Kidney (tissue), 14 donors: ENCODE data around the gene SVIL. TPM values are rescaled to one million over a fixed set of nuclear protein-coding genes. Genes with fewer than 3 reads are reported as not detected.
"Not testable (repeated sequence)": the region's sequence is repeated elsewhere in the genome, so short reads cannot be mapped to it uniquely, and the experiment has no call there.

ENCODE experiments used
- DNase-seq, 5 donors: peaks; one replicate each; pipeline ENCODE4 v3.0.0-alpha.2; 2013 to 2020
- FAIRE-seq: peaks from 2 replicates; lab custom pipeline; 2012; peaks lifted over from hg19 to GRCh38; lab: Jason Lieb, UNC
- H3K27ac ChIP-seq, 2 donors: one replicate each; pipeline ENCODE4 v1.7.0; 2013; ENCODE audit warnings: low read depth in 2 of 2, low read length in 2 of 2, inconsistent platforms in 1 of 2
- H3K27me3 ChIP-seq: one replicate; pipeline ENCODE4 v1.7.1; 2013; ENCODE audit warnings: low read length, inconsistent platforms; ENCODE audit not compliant: control insufficient read depth, insufficient read depth
- H3K36me3 ChIP-seq, 3 donors: one replicate each; pipeline versions ENCODE4 v1.7.0 to v1.7.1; 2013; ENCODE audit warnings: low read length in 3 of 3, control low read depth in 1 of 3, inconsistent platforms in 1 of 3; ENCODE audit not compliant: insufficient read depth in 3 of 3, control insufficient read depth in 2 of 3
- H3K4me1 ChIP-seq, 3 donors: one replicate each; pipeline versions ENCODE4 v1.7.0 to v1.7.1; 2013; ENCODE audit warnings: low read length in 3 of 3, inconsistent platforms in 1 of 3, low read depth in 1 of 3; ENCODE audit not compliant: control insufficient read depth in 2 of 3, insufficient read depth in 2 of 3
- H3K4me3 ChIP-seq, 3 donors: one replicate each; pipeline versions ENCODE4 v1.7.0 to v1.8.1; 2013; ENCODE audit warnings: low read length in 3 of 3, control low read depth in 1 of 3, inconsistent platforms in 1 of 3
- H3K9ac ChIP-seq, 3 donors: one replicate each; pipeline versions ENCODE4 v1.7.0 to v1.7.1; 2013; ENCODE audit warnings: low read length in 3 of 3, control low read depth in 1 of 3, inconsistent platforms in 1 of 3
- H3K9me3 ChIP-seq, 3 donors: one replicate each; pipeline versions ENCODE4 v1.7.0 to v1.7.1; 2013; ENCODE audit warnings: low read length in 3 of 3, control low read depth in 1 of 3, inconsistent platforms in 1 of 3; ENCODE audit not compliant: control insufficient read depth in 2 of 3, insufficient read depth in 1 of 3
- intact Hi-C: fragments of 100-400 bp; cut with DNase I; formaldehyde crosslinking; loops from one replicate; pipeline ENCODE4 v1.11.1; 2022
- polyA plus RNA-seq: library from polyadenylated mRNA; stranded (reverse); fragments of 350-450 nt; fragmentation: Illumina TruSeq; extraction: RNeasy Lipid Tissue Mini Kit (QIAGEN cat#74804); gene quantifications from one replicate; pipeline ENCODE4 v1.2.3, GENCODE V29; 2014; ENCODE audit warnings: low read depth, low replicate concordance; ENCODE audit not compliant: insufficient read depth
- total RNA-seq: library from RNA; stranded (reverse); fragmentation: NEBNext Ultra II Directional; extraction: Animal tissue kit (Norgen Biotek cat#: 25700); gene quantifications from one replicate; pipeline ENCODE4 v1.2.1, GENCODE V29; 2021
- TF ChIP-seq, protein P1 (sequence below): IDR thresholded peaks from 3 replicates; pipeline ENCODE4 v1.5.1; 2012; ENCODE audit warnings: mild to moderate bottlenecking, moderate library complexity, borderline replicate concordance; ENCODE audit not compliant: insufficient read depth; ENCODE audit errors: extremely low read depth
- donor health status: control.
- donor health status: control.
- donor health status: control.
- donor health status: control.
- donor health status: control.
- donor health status: DM: yes; HTN: yes; CAD: no.
- donor health status: Normal renal cell carcinoma (clear cell type).

Gene SVIL
- total and polyA plus RNA-seq, 2 donors from 2014 or later, result 7.4 to 94.4 TPM

DNA sequence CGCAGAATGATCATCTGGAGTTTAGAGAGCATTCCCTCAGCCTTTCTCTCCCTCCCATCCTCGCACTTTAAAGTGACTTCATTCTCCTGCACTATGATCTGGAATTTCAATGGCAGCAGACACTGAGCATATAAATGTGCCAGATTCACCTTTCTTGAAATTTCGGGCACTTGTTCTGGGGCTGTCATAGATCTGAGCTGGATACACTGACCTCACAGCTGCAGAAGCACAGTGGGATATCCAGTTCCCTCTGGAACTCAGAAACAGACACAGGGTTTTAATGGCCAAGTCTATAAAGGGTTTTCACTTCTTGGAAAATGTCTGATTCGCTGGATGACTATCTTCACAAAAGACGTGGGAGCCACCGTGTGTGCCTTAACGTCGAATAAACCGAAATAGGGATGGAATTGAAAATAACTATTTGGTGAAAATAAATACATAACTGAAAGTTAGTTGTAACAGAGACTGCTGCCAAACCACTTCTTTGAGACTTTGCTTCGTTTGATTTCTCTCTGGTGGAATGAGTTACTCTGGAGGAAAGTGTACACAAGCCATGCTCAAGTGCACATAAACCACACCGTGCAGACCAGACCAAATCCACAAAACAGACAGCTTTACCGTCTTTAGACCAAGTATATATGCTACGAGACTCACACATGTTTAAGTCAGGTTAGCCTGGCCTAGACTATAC lies 126.1 kb downstream of the SVIL start:
- no peak for FAIRE-seq
- DNase-seq, result peak in 1 of 5 donors; percentile 25
- H3K27me3 ChIP-seq, result no peaks in the 10 kb centered on the region

DNA sequence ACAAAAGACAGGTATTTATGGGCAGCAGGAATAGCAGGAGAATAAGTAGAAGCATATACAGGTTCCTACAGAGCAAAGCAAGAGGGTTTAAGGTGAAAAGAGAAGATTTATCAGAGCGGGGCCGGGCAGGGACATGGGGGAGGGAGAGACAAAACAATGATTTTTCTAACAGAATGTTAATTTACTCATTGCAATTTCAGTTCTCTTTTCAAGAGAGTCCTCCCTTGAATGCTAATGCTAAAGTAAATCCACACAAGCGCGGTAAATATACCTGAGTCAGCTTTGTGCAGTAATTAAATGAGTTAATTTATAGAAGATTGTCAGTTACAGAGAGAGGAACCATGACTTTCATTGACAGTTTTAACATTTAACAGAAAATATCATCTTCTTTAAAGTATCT lies 127.0 kb downstream of the SVIL start:
- H3K9me3 ChIP-seq, FAIRE-seq: not testable (repeated sequence)

More for the DNA sequence above, 126.1 kb downstream of the SVIL start:
- TF ChIP-seq, protein P1, sequence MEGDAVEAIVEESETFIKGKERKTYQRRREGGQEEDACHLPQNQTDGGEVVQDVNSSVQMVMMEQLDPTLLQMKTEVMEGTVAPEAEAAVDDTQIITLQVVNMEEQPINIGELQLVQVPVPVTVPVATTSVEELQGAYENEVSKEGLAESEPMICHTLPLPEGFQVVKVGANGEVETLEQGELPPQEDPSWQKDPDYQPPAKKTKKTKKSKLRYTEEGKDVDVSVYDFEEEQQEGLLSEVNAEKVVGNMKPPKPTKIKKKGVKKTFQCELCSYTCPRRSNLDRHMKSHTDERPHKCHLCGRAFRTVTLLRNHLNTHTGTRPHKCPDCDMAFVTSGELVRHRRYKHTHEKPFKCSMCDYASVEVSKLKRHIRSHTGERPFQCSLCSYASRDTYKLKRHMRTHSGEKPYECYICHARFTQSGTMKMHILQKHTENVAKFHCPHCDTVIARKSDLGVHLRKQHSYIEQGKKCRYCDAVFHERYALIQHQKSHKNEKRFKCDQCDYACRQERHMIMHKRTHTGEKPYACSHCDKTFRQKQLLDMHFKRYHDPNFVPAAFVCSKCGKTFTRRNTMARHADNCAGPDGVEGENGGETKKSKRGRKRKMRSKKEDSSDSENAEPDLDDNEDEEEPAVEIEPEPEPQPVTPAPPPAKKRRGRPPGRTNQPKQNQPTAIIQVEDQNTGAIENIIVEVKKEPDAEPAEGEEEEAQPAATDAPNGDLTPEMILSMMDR, result no peak
- Histone ChIP-seq H3K4me3 (no peak overlapping the region), H3K9ac (no peak overlapping the region), H3K27ac (no peak overlapping the region), H3K36me3 (peaks cover 2 to 4% (median 2%) of the 10 kb centered on the region in 3 donors), H3K4me1 (no peaks in the 10 kb centered on the region), H3K9me3 (no peaks in the 10 kb centered on the region)
- intact Hi-C loops, result no loop called here

DNA sequence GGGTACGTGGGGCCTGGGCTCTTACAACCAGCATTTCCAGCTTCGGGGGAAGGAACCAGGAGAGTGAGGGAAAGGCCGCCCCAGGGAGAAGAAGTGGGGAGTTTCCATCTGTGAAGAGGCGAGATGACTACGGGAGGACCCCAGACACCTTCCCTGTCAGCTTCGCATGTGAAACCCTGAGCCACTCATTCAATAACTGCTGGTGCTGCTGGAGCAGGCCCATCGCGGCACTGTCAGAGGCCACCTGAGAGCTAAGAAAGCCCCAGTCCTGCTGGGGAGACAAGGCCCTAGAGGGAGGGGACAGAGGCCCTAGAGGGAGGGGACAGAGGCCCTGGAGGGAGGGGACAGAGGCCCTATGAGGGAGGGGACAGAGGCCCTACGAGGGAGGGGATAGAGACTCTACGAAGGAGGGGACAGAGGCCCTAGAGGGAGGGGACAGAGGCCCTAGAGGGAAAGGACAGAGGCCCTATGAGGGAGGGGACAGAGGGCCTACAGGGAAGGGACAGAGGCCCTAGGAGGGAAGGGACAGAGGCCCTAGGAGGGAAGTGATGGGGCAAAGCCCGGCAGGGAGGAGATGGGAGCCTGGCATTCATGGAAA lies 128.3 kb downstream of the SVIL start:
- DNase-seq, H3K36me3 ChIP-seq, H3K27ac ChIP-seq, H3K27me3 ChIP-seq, H3K9me3 ChIP-seq, H3K9ac ChIP-seq, H3K4me1 ChIP-seq, intact Hi-C loops, H3K4me3 ChIP-seq, FAIRE-seq: not testable (repeated sequence)

More for the DNA sequence above, 127.0 kb downstream of the SVIL start:
- intact Hi-C loops, DNase-seq, H3K4me3 ChIP-seq, H3K27ac ChIP-seq, H3K9ac ChIP-seq, H3K27me3 ChIP-seq, H3K36me3 ChIP-seq, H3K4me1 ChIP-seq: not testable (repeated sequence)

DNA sequence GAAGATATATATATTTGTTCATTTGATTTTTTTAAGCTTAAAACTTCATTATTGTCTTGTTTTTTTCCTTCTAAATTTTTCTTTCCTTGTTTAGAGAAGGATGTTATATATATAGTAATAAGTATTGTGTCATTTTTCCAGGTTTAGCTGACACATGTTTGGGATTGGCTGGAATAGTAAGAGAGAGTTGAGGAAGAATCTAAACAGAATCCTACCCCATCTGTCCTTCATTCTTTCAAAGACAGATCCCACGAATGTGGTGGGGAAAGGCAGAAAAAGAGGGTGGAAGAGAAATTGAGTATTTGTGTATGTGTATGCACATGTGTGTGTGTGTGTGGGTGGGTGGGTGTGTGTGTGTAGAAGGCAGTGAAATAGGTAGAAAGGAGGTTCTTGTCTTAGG lies 132.4 kb downstream of the SVIL start:
- DNase-seq (no peak), FAIRE-seq (no peak)
- Histone ChIP-seq H3K9me3 (no peaks in the 10 kb centered on the region), H3K4me3 (no peak overlapping the region), H3K27me3 (no peaks in the 10 kb centered on the region), H3K36me3 (peaks cover 1 to 5% (median 2%) of the 10 kb centered on the region in 3 donors), H3K4me1 (no peaks in the 10 kb centered on the region), H3K9ac (no peak overlapping the region), H3K27ac (no peak overlapping the region)
- TF ChIP-seq, protein P1, result no peak
- intact Hi-C loops, result no loop called here
